Esophagus muscularis mucosa (tissue), 4 donors: ENCODE results near the gene COG3.

Source experiments
- CTCF ChIP-seq, 3 experiments: fragments of 200-600 bp in 2 of 3; fragments of 450-650 bp in 1 of 3; sonication (generic) in 2 of 3; IDR thresholded peaks; one replicate each; pipeline ENCODE4 v1.5.1; 2017 to 2019; ENCODE audit warnings: antibody characterized with exemption in 3 of 3, mild to moderate bottlenecking in 2 of 3, moderate library complexity in 1 of 3
- EP300 ChIP-seq: sonication (generic); formaldehyde crosslinking; IDR thresholded peaks from one replicate; pipeline ENCODE4 v1.6.1; 2017; ENCODE audit warnings: antibody characterized with exemption
- POLR2A ChIP-seq: fragments of 450-650 bp; IDR thresholded peaks from one replicate; pipeline ENCODE4 v1.6.1; 2017; ENCODE audit warnings: antibody characterized with exemption, moderate library complexity, mild to moderate bottlenecking, low read depth
- POLR2AphosphoS5 ChIP-seq, 2 donors: sonication (generic); formaldehyde crosslinking; IDR thresholded peaks; one replicate each; pipeline ENCODE4 v1.6.1; 2017; ENCODE audit warnings: antibody characterized with exemption in 2 of 2

- no peak for TF ChIP-seq POLR2AphosphoS5 (IDR thresholded peaks at IDR 0.05)
- TF ChIP-seq CTCF (IDR thresholded peaks at IDR 0.05) = no peak
- TF ChIP-seq POLR2A = no peak
- TF ChIP-seq EP300 = no peak
Observed at GRCh38 chr13:45575830-45576180, 111.1 kb downstream of the COG3 start.
